HG03175 (cell line): ENCODE measurements around the gene TRPM2.
"Not testable (repeated sequence)": the region's sequence is repeated elsewhere in the genome, so short reads cannot be mapped to it uniquely, and the experiment has no call there.

Source experiments
- ATAC-seq: cut with Tn5 transposase; IDR thresholded peaks from one replicate; pipeline ENCODE4 v1.9.1; 2021; ENCODE audit warnings: mild to moderate bottlenecking, moderate library complexity; ENCODE audit not compliant: unreplicated experiment

Gene TRPM2

GRCh38 chr21:44405948-44406872, 52.8 kb downstream of the TRPM2 start:
- ATAC-seq: no peak

GRCh38 chr21:44406953-44407352, 53.5 kb downstream of the TRPM2 start:
- ATAC-seq: no peak

- no peak for ATAC-seq
Measured at GRCh38 chr21:44407493-44407892, 54.1 kb downstream of the TRPM2 start.

- no peak for ATAC-seq
Measured at GRCh38 chr21:44408226-44408625, 54.8 kb downstream of the TRPM2 start.

- no peak for ATAC-seq
Measured at GRCh38 chr21:44413566-44414290, 60.3 kb downstream of the TRPM2 start.

- no peak for ATAC-seq
Measured at GRCh38 chr21:44414291-44415072, 61.1 kb downstream of the TRPM2 start.

GRCh38 chr21:44415073-44416025, 61.9 kb downstream of the TRPM2 start:
- ATAC-seq: no peak

GRCh38 chr21:44416193-44416592, 62.8 kb downstream of the TRPM2 start:
- ATAC-seq: no peak

GRCh38 chr21:44417621-44418107, 64.2 kb downstream of the TRPM2 start:
- not testable (repeated sequence) for ATAC-seq

- ATAC-seq: no peak
Measured at GRCh38 chr21:44418108-44418875, 64.9 kb downstream of the TRPM2 start.

- ATAC-seq: no peak
Measured at GRCh38 chr21:44418876-44419230, 65.4 kb downstream of the TRPM2 start.

- no peak for ATAC-seq
Measured at GRCh38 chr21:44419679-44420078, 66.3 kb downstream of the TRPM2 start.

GRCh38 chr21:44420416-44421205, 67.2 kb downstream of the TRPM2 start:
- ATAC-seq: no peak

GRCh38 chr21:44421901-44422840, 68.8 kb downstream of the TRPM2 start:
- ATAC-seq: no peak

- ATAC-seq: no peak
Measured at GRCh38 chr21:44423312-44423821, 69.9 kb downstream of the TRPM2 start.

GRCh38 chr21:44423941-44424607, 70.7 kb downstream of the TRPM2 start:
- ATAC-seq: no peak
